Fibroblast of the conjunctiva (primary cell): ENCODE measurements around the gene NEDD4L.

Experiments
- DNase-seq: peaks from one replicate; pipeline ENCODE4 v3.0.0-alpha.2; 2010; ENCODE audit warnings: low read depth

The NEDD4L gene

GRCh38 chr18:58292638-58293037 lies 248.6 kb downstream of the NEDD4L start:
- no peak for DNase-seq

DNA sequence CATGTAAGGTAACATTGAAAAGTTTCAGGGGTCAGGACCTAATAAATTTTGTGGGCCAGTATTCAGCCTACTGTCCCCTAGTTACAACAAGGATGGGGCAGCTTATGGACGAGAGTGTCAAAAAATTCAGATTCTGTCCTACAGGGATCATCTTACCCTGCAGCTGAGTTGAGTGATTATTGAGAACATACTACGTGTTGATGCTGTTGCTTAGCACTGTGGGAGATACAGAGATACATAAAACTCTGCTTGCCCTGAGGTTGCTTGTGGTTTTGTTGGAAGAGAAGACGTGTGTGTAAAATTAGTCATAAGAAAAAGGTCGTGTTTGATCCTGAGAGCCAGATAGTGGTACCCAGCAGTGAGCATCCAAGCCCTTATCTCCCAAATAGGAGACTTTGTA lies 253.2 kb downstream of the NEDD4L start:
- no peak for DNase-seq

- DNase-seq, result no peak
Observed at GRCh38 chr18:58298251-58299134, 254.5 kb downstream of the NEDD4L start.

DNA sequence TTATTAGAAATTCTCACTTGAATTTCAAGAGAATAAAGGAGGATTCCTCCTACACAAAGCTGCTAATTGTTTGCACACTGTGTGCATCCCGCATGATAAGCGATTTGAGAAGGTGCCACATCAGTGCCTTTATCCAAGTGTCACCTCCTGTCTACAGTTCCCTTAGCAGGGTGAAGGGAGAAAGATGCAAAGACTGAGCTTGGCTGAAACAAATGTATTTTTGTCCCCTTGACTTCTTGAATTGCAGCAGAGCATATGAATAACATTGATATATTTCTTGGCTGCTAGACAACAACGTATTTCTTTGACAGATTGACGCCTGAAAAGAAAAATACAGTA lies 255.1 kb downstream of the NEDD4L start:
- no peak for DNase-seq

GRCh38 chr18:58299936-58300335 lies 255.9 kb downstream of the NEDD4L start:
- no peak for DNase-seq

GRCh38 chr18:58300867-58301266 lies 256.8 kb downstream of the NEDD4L start:
- no peak for DNase-seq

GRCh38 chr18:58302811-58303210 lies 258.8 kb downstream of the NEDD4L start:
- no peak for DNase-seq

- DNase-seq, result no peak
Observed at GRCh38 chr18:58303363-58303762, 259.3 kb downstream of the NEDD4L start.

- no peak for DNase-seq
Observed at GRCh38 chr18:58305792-58306191, 261.8 kb downstream of the NEDD4L start.

- no peak for DNase-seq
Observed at GRCh38 chr18:58307441-58307840, 263.4 kb downstream of the NEDD4L start.

DNA sequence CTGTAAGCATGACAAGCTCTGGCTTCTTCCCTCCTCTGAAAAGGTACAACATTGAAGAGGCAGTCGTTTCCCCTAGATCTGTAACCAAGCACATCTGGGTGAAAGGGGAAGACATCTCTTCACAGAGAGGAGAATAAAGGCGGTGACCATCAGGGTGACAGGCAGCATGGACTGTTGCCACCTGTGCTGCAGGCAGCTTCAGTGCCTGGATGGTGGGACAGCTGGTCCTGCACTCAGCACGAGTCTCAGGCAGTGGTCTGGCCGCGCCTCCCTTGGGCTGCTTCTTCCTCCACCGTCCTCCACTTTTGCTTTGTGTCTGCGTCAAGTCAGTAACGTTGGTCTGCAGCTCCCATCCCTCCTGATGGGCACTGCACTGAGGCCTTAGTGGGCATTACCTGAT lies 264.4 kb downstream of the NEDD4L start:
- DNase-seq, result no peak

- no peak for DNase-seq
Observed at GRCh38 chr18:58309099-58309498, 265.1 kb downstream of the NEDD4L start.

DNA sequence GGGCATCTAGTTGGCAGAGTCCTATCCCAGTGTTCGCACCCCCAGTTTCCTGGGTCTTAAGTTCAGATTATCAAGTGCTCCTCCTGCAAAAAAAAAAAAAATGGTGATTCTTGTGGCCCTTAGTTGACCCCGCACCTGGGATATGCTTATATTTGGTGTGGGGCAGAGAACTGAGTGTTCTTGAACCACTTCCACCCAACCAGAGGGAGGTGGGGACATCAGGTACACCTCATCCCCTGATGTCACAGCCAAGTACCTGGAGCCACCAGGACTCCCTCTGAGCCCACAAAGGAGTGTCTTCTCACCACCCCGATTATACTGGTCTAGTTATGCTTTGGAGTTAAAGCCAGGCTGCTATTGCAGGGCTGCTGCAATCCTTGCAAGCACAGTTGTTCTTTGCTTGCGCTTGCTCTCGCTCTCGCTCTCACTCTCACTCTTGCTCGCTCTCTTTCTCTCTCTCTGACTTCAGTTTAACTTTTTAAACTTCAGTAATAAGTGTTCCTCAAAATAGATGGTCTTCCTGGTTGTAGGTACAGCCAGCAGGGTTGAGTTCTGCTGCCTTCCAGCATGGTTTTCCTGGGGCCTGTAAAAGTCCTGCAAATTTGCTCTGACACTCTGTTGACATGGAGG lies 265.7 kb downstream of the NEDD4L start:
- DNase-seq, result no peak

DNA sequence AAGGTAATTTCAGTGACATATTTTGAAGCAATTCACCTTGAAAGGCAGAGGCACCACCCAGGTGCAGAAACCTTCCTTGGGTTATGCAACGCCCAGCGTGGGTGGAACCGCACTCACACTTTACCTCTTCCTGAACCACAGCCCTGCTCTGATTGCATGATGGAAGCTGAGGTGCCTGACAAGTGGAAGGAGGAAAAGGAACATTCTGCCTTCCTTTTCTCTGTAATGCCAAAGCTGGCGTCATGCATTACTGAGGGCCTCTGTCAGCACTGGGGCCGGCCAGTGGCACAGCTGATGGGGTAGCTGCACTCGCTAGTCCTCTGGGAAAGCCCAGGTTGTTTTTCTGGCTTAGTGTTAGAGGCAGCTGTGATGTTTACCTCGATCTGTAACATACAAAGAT lies 266.5 kb downstream of the NEDD4L start:
- DNase-seq, result no peak

GRCh38 chr18:58311390-58311789 lies 267.4 kb downstream of the NEDD4L start:
- DNase-seq, result no peak

- no peak for DNase-seq
Observed at GRCh38 chr18:58313491-58314032, 269.5 kb downstream of the NEDD4L start.

GRCh38 chr18:58314284-58314683 lies 270.3 kb downstream of the NEDD4L start:
- DNase-seq, result peak; percentile 76

GRCh38 chr18:58315041-58315440 lies 271.0 kb downstream of the NEDD4L start:
- DNase-seq, result no peak

- DNase-seq, result no peak
Observed at GRCh38 chr18:58315739-58316215, 271.8 kb downstream of the NEDD4L start.

DNA sequence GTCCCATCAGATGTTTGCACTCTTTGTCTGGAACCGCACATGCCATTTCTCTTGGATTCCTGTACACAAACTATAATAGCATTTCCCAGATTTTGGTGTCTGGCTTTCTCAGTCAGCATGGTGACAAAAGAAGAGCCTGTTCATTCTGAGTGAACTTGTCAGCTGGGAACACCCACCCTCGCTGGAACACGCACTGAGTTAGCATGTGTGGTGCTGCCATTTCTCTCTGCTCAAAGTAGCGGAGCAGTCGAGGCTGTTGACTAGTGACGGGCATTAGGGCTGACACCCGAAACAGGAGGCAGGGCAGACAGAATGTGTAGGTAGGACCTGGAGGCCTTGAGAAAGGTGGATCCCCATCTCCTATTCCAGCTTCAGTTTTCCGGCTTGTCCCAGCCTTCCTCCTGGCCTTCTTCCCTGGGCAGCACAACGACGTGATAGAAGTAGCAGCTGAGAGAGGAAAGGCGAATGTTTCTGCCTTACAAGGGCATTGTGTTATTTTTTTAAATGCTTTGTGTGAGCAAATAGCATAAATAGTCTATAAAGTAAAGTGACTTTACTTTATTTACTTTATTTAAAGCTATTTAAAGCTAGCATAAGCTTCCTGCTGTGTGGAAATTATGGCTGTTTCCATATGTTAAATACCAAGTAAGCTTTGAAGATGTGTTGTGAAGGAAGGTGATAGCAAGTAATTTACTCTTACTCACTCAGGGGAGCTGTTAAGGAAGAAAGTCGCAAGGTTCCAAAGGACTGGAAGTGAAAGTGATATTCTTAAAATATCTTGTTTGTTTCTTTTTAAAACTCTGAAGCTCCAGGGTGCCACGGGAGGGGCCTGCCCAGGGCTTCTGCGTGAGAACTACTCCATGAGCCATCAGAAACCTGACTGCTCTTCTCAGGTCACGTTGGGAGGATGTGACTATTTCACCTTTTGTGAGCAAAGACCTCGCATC lies 272.6 kb downstream of the NEDD4L start:
- no peak for DNase-seq

- DNase-seq, result no peak
Observed at GRCh38 chr18:58319719-58320118, 275.7 kb downstream of the NEDD4L start.

DNA sequence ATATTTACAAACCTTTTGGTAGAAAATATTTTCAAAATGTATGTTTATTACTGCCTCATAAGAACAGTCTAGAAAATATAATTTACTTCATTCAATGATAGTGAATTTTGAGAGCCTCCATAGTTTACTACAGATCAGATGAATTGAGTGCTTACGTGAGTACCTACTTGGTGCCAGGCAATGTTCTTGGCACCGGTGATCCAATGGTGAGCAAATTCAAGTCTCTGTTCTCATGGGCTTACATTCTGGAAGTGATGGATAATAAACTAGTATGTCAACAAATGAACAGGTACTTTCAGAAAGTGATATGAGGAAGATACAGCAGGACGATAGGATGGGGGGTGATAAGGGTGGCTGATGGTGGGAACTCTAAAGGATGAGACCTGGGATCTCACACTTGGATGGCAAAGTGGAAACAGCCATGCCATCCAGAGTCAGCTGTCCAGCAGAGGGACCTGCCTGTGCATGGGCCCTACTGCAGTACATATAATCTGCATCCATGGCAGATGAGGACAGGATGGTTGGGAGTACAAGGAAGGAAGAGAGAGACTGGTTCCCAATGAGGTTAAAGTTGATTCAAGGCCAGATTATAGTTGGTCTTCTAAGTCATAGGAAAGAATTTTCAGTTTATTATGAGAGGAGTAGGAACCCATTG lies 277.0 kb downstream of the NEDD4L start:
- no peak for DNase-seq
